Neural progenitor cell (in vitro differentiated cells): Measurements from ENCODE around the gene GATAD1. TPM values are rescaled to one million over a fixed set of nuclear protein-coding genes. Genes with fewer than 3 reads are reported as not detected.

ENCODE experiments used
- DNase-seq: peaks from one replicate; pipeline ENCODE4 v3.0.0-alpha.2; 2016; ENCODE audit warnings: low spot score
- H2AFZ ChIP-seq: fragments of 200-600 bp; sonication (generic); replicated peaks from 2 replicates; pipeline ENCODE4 v1.6.1; 2016; ENCODE audit warnings: antibody characterized with exemption
- H3F3A ChIP-seq: fragments of 200-600 bp; sonication (generic); 2 replicates; pipeline ENCODE4 v1.6.1; 2016; ENCODE audit warnings: antibody characterized with exemption, low read depth
- H3K27ac ChIP-seq: fragments of 200-600 bp; sonication (generic); 2 replicates; pipeline ENCODE4 v1.5.1; 2016; ENCODE audit warnings: mild to moderate bottlenecking
- H3K27me3 ChIP-seq: fragments of 200-600 bp; sonication (generic); 2 replicates; pipeline ENCODE4 v1.6.1; 2016; ENCODE audit warnings: mild to moderate bottlenecking, moderate library complexity
- H3K36me3 ChIP-seq: fragments of 200-600 bp; sonication (generic); 2 replicates; pipeline ENCODE4 v1.5.1; 2016
- H3K4me1 ChIP-seq: fragments of 200-600 bp; sonication (generic); 2 replicates; pipeline ENCODE4 v1.6.1; 2016; ENCODE audit warnings: mixed run types
- H3K4me2 ChIP-seq: fragments of 200-600 bp; sonication (generic); 2 replicates; pipeline ENCODE4 v1.6.1; 2016
- H3K4me3 ChIP-seq: fragments of 200-600 bp; sonication (generic); 2 replicates; pipeline ENCODE4 v1.5.1; 2016
- H3K79me2 ChIP-seq: fragments of 200-600 bp; sonication (generic); 2 replicates; pipeline ENCODE4 v1.6.1; 2016; ENCODE audit warnings: low read depth
- H3K9ac ChIP-seq: fragments of 200-600 bp; sonication (generic); 2 replicates; pipeline ENCODE4 v1.6.1; 2016
- H3K9me3 ChIP-seq: fragments of 200-600 bp; sonication (generic); 2 replicates; pipeline ENCODE4 v1.5.1; 2016; ENCODE audit warnings: low read depth
- H4K20me1 ChIP-seq: fragments of 200-600 bp; sonication (generic); 2 replicates; pipeline ENCODE4 v1.6.1; 2016; ENCODE audit warnings: low read depth
- H3K27ac Mint-ChIP-seq: 3 replicates; pipeline ENCODE4 v1.8.0; 2021; ENCODE audit warnings: mixed read lengths
- H3K27me3 Mint-ChIP-seq: 2 replicates; pipeline ENCODE4 v1.8.0; 2022; ENCODE audit warnings: low read depth, mild to moderate bottlenecking, inconsistent platforms, moderate library complexity, mixed read lengths; ENCODE audit not compliant: insufficient read depth
- H3K36me3 Mint-ChIP-seq: 3 replicates; pipeline ENCODE4 v1.8.0; 2021; ENCODE audit warnings: mixed read lengths
- H3K4me1 Mint-ChIP-seq: 3 replicates; pipeline ENCODE4 v1.8.0; 2021; ENCODE audit warnings: mixed read lengths
- H3K4me3 Mint-ChIP-seq: 3 replicates; pipeline ENCODE4 v1.8.0; 2021; ENCODE audit warnings: mild to moderate bottlenecking, moderate library complexity, mixed read lengths
- H3K9me3 Mint-ChIP-seq: 3 replicates; pipeline ENCODE4 v1.8.0; 2020; ENCODE audit warnings: mixed read lengths
- CTCF ChIP-seq: fragments of 200-600 bp; sonication (generic); IDR thresholded peaks from 2 replicates; pipeline ENCODE4 v1.5.1; 2017; ENCODE audit warnings: antibody characterized with exemption, mild to moderate bottlenecking
- EZH2 ChIP-seq: fragments of 200-600 bp; sonication (generic); IDR thresholded peaks from 2 replicates; pipeline ENCODE4 v1.6.1; 2017; ENCODE audit warnings: antibody characterized with exemption, mild to moderate bottlenecking, moderate library complexity
- EZH2phosphoT487 ChIP-seq: fragments of 200-600 bp; sonication (generic); IDR thresholded peaks from 2 replicates; pipeline ENCODE4 v1.6.1; 2017; ENCODE audit warnings: antibody characterized with exemption
- total RNA-seq: library from RNA; depleted of rRNA; stranded (reverse); fragments of >200 nt; gene quantifications from 2 replicates; pipeline ENCODE4 v1.2.3, GENCODE V29; 2015; ENCODE audit warnings: low replicate concordance

The GATAD1 gene
- total RNA-seq, 1 donor from 2014 or later, result 56.5 TPM

DNA sequence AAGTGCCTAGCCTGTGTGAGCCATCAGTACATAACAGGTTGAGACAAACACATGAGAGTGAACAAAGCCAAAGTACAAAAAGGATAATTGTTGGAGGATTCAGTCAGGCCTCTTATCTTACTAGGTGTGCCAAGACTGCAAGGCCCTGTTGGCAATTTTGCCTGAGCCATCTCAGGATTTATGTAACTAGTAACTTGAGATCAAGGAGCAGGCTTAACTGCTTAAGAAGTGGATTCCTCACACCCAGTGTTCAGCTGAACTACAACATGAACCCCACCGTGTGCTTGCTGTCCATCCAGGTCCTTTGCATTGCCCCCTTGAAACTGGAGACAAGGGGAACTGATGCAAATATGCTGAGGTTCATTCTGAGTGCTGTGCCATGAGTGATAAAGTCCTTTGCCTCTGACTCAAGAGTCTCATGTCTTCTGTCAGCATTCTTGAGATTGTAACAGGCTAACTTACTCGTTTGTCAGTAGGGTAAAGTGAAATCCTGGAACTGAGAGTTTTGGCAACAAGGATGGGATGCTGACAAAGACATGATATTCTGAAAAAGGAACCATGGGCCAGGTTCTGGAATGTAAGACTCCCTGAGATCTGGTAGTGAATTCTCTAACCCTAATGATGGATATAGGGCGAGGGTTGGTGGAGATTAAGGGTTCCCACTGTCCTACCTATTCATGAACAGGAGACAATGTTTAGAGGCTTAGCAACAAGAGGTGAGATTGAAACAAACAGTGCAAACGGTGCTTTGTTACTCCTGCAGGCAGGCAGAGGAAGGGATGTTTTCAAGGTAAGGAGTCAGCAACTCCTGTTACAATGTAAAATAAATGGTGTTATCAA, 44.1 kb upstream of the GATAD1 start:
- Mint-ChIP-seq H3K4me1 (peaks cover 3% of the 10 kb centered on the region), H3K27ac (no peak overlapping the region), H3K27me3 (no peaks in the 10 kb centered on the region), H3K36me3 (peaks cover 8% of the 10 kb centered on the region), H3K9me3 (no peaks in the 10 kb centered on the region), H3K4me3 (no peak overlapping the region)
- H3K27me3 ChIP-seq, result no peaks in the 10 kb centered on the region
- no peaks in the 10 kb centered on the region for H3K79me2 ChIP-seq
- H3K9ac ChIP-seq, result no peak overlapping the region
- TF ChIP-seq EZH2 (no peak), EZH2phosphoT487 (no peak), CTCF (no peak)
- DNase-seq, result peak; percentile 21
- no peak overlapping the region for H2AFZ ChIP-seq
- H3F3A ChIP-seq, result peaks cover 24% of the 10 kb centered on the region
- no peaks in the 10 kb centered on the region for H4K20me1 ChIP-seq
- no peaks in the 10 kb centered on the region for H3K9me3 ChIP-seq
- peaks cover 6% of the 10 kb centered on the region for H3K36me3 ChIP-seq
- peak overlapping the region; percentile 7 for H3K4me2 ChIP-seq
- no peak overlapping the region for H3K4me3 ChIP-seq
- H3K4me1 ChIP-seq, result peaks cover 23% of the 10 kb centered on the region
- H3K27ac ChIP-seq, result peak overlapping the region; percentile 19

DNA sequence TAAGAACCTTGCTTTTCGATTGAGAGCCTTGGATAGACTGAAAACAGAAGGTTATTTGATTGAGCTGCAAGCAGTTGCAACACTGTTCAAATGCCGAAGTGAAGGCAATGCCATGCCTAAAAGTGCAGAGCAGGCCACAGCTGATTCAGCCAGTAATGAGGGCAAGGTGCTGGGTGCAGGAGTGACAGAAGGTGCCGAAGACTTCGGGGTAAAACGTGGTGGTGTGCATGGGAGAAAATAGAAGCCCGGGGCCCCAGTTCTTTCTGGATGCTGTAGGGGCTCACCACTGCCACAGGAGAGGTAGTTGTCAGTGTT, 43.6 kb upstream of the GATAD1 start:
- Histone ChIP-seq H3F3A (peaks cover 26% of the 10 kb centered on the region), H3K27me3 (no peaks in the 10 kb centered on the region), H3K79me2 (no peaks in the 10 kb centered on the region), H2AFZ (no peak overlapping the region), H3K9me3 (no peaks in the 10 kb centered on the region), H3K4me2 (peak overlapping the region; percentile 7), H3K9ac (no peak overlapping the region), H3K27ac (peak overlapping the region; percentile 19), H3K4me3 (no peak overlapping the region), H4K20me1 (no peaks in the 10 kb centered on the region), H3K4me1 (peaks cover 27% of the 10 kb centered on the region), H3K36me3 (peaks cover 6% of the 10 kb centered on the region)
- H3K36me3 Mint-ChIP-seq, result peaks cover 4% of the 10 kb centered on the region
- H3K9me3 Mint-ChIP-seq, result no peaks in the 10 kb centered on the region
- no peak for DNase-seq
- peaks cover 3% of the 10 kb centered on the region for H3K4me1 Mint-ChIP-seq
- no peaks in the 10 kb centered on the region for H3K27me3 Mint-ChIP-seq
- TF ChIP-seq EZH2phosphoT487 (no peak), CTCF (no peak), EZH2 (no peak)
- H3K4me3 Mint-ChIP-seq, result no peak overlapping the region
- H3K27ac Mint-ChIP-seq, result no peak overlapping the region

GRCh38 chr7:92404170-92404614, 43.1 kb upstream of the GATAD1 start:
- Mint-ChIP-seq H3K36me3 (peaks cover 2% of the 10 kb centered on the region), H3K4me3 (no peak overlapping the region), H3K27me3 (no peaks in the 10 kb centered on the region), H3K27ac (no peak overlapping the region), H3K4me1 (peaks cover 3% of the 10 kb centered on the region), H3K9me3 (no peaks in the 10 kb centered on the region)
- no peak overlapping the region for H3K4me3 ChIP-seq
- no peak overlapping the region for H3K9ac ChIP-seq
- peak; percentile 43 for DNase-seq
- no peaks in the 10 kb centered on the region for H3K9me3 ChIP-seq
- no peak overlapping the region for H3K4me2 ChIP-seq
- H3K27ac ChIP-seq, result peak overlapping the region; percentile 19
- no peaks in the 10 kb centered on the region for H3K79me2 ChIP-seq
- H2AFZ ChIP-seq, result no peak overlapping the region
- no peak for TF ChIP-seq EZH2phosphoT487
- TF ChIP-seq CTCF, result peak; percentile 36
- H3F3A ChIP-seq, result peaks cover 26% of the 10 kb centered on the region
- H4K20me1 ChIP-seq, result no peaks in the 10 kb centered on the region
- peaks cover 27% of the 10 kb centered on the region for H3K4me1 ChIP-seq
- H3K27me3 ChIP-seq, result no peaks in the 10 kb centered on the region
- H3K36me3 ChIP-seq, result peaks cover 6% of the 10 kb centered on the region
